AG09309 (cell line): ENCODE data around the gene CACNA1C.

Experiments used
- DNase-seq: peaks from one replicate; pipeline ENCODE4 v3.0.0-alpha.2; 2010; ENCODE audit warnings: low read depth
- H3K4me3 ChIP-seq: 2 replicates; pipeline ENCODE4 v1.5.1; 2011; ENCODE audit warnings: mild to moderate bottlenecking, low read depth, low read length, moderate library complexity; ENCODE audit not compliant: control insufficient read depth
- TF ChIP-seq, protein P1 (sequence below): IDR thresholded peaks from 2 replicates; pipeline ENCODE4 v1.5.1; 2011; ENCODE audit warnings: mild to moderate bottlenecking, low read depth, low read length, inconsistent platforms; ENCODE audit not compliant: insufficient read depth, control insufficient read depth; ENCODE audit errors: missing control alignments

The CACNA1C gene

DNA sequence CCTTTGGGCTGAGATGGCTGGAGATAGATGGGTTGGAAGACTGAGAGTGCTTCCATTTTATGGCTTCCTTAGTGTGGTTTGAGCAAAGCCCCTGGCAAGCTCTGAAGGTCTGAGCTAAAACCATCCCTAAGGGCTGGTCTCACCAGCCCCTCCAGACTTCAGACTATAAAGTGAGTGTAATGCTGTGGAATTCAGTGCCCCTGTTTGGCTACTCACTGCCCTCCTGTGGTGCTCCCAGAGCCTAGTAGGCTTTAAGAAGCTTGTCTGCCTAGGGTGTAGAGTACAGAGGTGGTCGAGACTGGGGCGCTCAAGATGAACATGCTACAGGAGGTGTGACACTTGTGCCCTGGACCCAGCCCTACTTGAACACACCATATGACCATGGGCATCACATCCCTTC lies 495.3 kb downstream of the CACNA1C start:
- no peak overlapping the region for H3K4me3 ChIP-seq
- TF ChIP-seq, protein P1, sequence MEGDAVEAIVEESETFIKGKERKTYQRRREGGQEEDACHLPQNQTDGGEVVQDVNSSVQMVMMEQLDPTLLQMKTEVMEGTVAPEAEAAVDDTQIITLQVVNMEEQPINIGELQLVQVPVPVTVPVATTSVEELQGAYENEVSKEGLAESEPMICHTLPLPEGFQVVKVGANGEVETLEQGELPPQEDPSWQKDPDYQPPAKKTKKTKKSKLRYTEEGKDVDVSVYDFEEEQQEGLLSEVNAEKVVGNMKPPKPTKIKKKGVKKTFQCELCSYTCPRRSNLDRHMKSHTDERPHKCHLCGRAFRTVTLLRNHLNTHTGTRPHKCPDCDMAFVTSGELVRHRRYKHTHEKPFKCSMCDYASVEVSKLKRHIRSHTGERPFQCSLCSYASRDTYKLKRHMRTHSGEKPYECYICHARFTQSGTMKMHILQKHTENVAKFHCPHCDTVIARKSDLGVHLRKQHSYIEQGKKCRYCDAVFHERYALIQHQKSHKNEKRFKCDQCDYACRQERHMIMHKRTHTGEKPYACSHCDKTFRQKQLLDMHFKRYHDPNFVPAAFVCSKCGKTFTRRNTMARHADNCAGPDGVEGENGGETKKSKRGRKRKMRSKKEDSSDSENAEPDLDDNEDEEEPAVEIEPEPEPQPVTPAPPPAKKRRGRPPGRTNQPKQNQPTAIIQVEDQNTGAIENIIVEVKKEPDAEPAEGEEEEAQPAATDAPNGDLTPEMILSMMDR, result peak; percentile 21
- no peak for DNase-seq

DNA sequence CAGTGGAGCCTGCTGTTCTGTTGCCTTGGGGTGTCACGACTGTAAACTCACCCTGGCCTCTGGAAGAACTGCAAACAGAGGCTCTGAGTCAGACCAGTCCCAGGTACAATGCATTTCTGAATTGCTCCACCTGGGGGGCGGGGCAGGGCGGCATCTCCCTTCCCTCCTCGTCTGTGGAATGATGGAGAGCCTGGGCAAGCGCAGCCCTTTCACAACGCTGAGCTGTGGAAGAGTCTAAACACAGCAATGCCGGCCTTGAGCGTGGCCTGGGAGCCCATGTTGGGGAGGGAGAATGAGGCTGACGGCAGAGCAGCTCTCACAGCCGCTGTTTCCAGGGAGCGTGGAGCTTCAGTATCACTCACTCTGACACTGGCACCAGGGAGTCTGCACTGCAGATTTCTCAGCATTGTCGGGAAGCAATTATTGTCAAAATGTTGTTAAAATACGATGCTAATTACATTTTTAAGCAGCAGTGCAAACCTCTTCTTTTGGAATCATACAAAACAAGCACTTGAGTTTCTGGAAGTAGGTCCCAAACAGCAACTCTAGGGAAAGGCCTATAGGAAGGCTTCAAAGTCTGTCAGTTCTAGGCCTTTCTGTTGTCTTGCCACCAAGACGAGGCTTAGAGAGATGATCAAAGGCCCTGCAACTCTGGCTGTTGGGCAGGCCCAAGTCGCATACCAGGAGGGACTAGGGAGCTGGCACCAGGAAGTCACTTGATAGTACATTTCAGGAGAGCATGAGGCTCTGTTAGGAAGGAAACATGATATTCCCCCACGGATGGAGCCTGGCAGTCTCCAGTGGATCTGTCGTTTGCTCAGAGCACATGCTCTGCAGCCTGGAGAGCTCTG lies 498.0 kb downstream of the CACNA1C start:
- TF ChIP-seq, protein P1, result no peak
- DNase-seq, result no peak
- H3K4me3 ChIP-seq, result no peak overlapping the region

DNA sequence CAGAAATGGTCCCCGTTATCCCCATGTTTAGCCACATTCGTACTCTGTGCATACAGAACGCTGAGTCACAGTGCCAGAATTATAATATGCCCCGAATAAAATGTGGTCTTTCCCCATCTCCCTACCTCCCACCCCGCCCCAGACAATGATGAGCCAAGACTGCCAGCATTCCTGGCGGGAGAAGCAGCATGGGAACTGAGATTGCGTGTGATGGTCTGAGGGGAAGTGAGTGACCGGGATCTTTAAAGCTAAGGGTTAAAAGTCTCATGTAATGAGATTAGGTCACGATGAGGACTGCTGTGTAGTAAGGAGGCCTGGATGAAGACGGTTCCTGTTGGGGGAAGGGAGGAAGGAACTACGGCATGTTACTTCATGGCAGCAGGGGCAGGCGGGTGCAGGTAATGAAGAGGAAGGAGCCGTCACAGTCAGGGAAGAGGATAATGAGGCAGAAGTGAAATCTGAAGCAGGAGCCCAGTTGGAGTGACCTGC lies 498.7 kb downstream of the CACNA1C start:
- DNase-seq, result no peak
- H3K4me3 ChIP-seq, result no peak overlapping the region
- TF ChIP-seq, protein P1, result no peak

DNA sequence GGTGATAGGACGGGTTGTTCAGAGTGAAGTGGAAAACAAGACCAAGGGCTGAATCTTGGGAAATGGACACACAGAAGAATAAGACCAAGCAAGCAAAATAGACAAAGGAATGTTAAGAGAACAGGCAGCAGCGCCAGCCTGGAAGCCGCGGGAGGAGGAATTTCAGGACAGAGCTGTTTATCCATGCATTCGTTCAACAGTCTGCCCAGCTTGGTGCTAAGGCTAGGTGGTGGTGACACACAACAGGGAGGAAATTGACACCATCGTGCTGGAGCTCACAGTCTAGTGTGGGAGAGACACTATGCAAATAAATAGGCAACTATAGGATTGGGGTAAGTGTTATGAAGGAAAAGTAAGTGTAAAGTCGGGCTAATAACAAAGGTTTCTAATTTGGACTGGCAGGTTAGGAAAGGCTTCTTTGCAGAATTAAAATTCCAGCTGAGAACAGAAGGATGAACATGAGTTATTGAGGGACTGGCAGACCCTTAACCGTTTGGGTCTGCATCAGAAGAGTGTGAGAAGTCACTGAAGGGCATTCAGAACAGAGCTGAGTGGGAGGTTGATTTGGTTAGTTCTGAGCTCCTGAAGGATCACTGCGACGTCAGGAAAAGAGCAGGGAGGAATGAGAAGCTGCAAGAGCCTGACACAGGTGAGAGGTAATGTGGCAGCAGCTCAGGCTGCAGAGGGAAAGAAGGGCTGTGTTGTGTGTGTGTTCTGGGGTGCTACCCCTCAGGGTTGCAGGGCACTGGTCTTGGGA lies 499.4 kb downstream of the CACNA1C start:
- TF ChIP-seq, protein P1, result no peak
- no peak for DNase-seq
- no peak overlapping the region for H3K4me3 ChIP-seq

DNA sequence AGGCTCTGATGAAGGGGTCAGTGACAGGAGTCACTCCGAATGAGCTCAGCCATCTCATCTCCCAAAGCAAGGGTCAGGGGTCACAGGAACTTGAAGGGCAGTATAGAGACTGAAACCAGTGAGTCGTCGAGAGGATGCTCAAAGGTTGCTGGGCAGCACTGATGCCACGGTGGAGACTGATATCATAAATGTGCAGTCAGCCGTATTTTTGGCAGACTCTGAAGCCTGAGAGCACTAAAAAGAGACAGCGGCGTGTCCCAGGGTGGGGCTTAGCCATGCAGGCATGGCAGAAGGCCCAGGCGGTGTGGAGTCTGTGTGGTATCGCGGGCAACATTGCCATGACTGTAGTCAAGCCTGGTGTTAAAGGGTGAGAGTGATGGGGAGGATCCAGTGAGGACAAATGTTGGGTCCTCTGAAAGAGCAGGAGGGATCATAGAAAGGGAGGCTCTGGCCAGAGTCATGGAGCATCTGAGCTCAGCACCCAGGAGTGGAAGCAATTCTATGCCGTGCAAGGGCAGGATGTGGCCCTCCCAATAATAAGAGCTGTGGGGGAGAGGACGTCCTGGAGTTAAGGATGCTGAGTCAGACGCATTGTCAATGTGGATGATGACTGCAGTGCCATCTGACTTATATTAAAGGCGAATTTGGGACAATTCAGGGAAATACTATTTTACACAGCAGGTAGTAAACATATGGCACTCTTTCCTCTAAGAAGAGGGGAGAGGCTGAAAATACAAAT lies 500.8 kb downstream of the CACNA1C start:
- no peak overlapping the region for H3K4me3 ChIP-seq
- TF ChIP-seq, protein P1, result no peak
- DNase-seq, result no peak

DNA sequence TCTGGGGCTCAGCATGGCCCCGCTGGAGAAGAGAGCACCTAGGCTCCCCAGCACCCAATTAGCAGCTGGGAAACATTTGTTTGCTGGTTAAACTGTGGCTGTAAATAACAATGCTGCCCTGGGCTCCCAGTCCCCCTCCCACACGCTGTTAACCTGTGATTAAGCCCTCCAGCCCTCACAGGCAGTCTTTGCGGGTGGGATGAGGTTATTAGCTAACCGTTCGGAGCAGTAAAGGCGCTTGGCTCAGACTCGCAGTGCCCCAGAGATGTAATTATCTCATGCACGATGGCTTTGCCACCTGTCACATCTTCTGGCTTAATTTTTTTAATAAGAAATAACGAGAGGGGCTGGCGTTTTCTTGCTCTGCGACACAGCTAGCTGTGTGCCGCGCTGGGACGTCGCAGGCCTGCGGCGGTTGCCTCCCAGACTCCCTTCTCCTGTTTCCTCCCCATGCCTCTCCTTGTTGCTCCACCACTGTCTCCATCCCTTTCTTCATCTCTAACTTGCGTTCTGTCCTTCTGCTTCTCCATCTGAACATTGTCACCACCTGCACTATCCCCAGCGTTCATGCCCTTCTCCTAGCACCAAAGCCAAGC lies 502.8 kb downstream of the CACNA1C start:
- no peak overlapping the region for H3K4me3 ChIP-seq
- TF ChIP-seq, protein P1, result no peak
- no peak for DNase-seq
